ENCODE data around the gene OCA2.

OCA2 gene

GRCh38 chr15:28130651-28131050 lies 31.5 kb upstream of the OCA2 start:
- Histone ChIP-seq H2AFZ (ENCODE audit: low read depth, low read length) (no peak overlapping the region), H3K79me2 (ENCODE audit: low read length) (no peaks in the 10 kb centered on the region), H3K4me3 (ENCODE audit: low read length) (no peak overlapping the region), H4K20me1 (ENCODE audit: insufficient read depth, low read length) (no peaks in the 10 kb centered on the region), H3K27ac (ENCODE audit: low read length) (no peak overlapping the region), H3K9ac (ENCODE audit: low read length) (no peak overlapping the region), H3K36me3 (replicated peaks; ENCODE audit: low read depth, low read length) (peaks cover 4% of the 10 kb centered on the region), H3K4me1 (ENCODE audit: low read length) (peaks cover 15% of the 10 kb centered on the region), H3K27me3 (ENCODE audit: low read depth, low read length) (no peaks in the 10 kb centered on the region), H3K9me3 (ENCODE audit: insufficient read depth, low read length) (no peaks in the 10 kb centered on the region), H3K4me2 (ENCODE audit: low read length) (no peak overlapping the region)
- TF ChIP-seq CTCF (IDR thresholded peaks at IDR 0.05; ENCODE audit: low read depth, low read length), result no peak

DNA sequence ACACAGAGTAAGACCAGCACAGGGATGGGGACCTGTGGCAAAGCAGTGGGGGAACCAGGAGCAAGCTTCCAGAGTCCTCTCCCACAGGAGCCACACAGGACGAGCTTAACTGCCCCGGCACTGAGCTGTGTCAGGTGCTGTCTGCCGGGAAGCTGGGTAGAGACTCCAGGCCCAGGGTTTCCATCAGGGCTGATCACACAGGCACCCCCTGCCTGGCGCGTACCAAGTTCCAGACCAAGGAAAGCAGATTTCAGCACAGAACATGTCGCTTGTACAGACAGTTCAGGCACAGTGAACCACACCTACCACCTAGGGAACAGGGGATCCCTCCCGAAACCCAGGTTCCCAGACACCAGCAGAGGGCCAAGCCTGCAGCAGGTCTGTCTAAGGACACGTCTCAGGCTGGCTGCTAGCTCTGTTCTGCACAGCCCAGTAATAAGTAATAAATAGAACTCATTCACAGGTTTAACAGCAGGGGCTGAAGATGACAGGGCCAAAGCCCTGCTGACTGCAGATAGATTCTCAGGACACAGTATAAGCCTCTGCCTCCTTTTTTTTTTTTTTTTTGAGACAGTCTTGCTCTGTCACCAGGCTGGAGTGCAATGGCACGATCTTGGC lies 30.2 kb upstream of the OCA2 start:
- H3K4me3 ChIP-seq (ENCODE audit: low read length), result no peak overlapping the region
- peaks cover 14% of the 10 kb centered on the region for H3K4me1 ChIP-seq (ENCODE audit: low read length)
- H3K4me2 ChIP-seq (ENCODE audit: low read length), result no peak overlapping the region
- no peaks in the 10 kb centered on the region for H3K9me3 ChIP-seq (ENCODE audit: insufficient read depth, low read length)
- no peak overlapping the region for H3K27ac ChIP-seq (ENCODE audit: low read length)
- H3K79me2 ChIP-seq (ENCODE audit: low read length), result no peaks in the 10 kb centered on the region
- no peak overlapping the region for H2AFZ ChIP-seq (ENCODE audit: low read depth, low read length)
- H3K36me3 ChIP-seq (replicated peaks; ENCODE audit: low read depth, low read length), result peaks cover 4% of the 10 kb centered on the region
- H3K27me3 ChIP-seq (ENCODE audit: low read depth, low read length), result no peaks in the 10 kb centered on the region
- H3K9ac ChIP-seq (ENCODE audit: low read length), result no peak overlapping the region
- TF ChIP-seq EZH2phosphoT487 (IDR thresholded peaks at IDR 0.05; ENCODE audit: low read depth), result no peak
- no peak for TF ChIP-seq CTCF (IDR thresholded peaks at IDR 0.05; ENCODE audit: low read depth, low read length)
- H4K20me1 ChIP-seq (ENCODE audit: insufficient read depth, low read length), result no peaks in the 10 kb centered on the region

DNA sequence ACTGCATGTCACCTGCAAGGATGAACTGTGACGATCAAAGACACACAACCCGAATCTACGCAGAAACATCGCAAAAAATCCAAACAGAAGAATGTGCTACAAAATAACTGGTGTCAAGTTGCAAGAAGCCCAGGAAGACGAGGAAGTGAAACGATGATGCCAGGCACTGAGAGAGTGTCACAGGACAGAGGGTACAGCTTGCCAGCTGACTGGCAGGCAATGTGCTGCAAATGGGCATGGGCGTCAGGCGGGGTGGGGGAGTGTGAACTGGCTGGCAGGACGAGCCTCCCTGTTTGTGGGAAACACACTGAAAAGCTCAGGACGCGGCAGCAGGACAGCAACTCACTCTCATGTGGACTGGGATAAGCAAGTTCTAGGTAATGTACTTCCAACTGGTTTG lies 28.9 kb upstream of the OCA2 start:
- TF ChIP-seq EZH2phosphoT487 (IDR thresholded peaks at IDR 0.05; ENCODE audit: low read depth), result no peak
- no peak for TF ChIP-seq CTCF (IDR thresholded peaks at IDR 0.05; ENCODE audit: low read depth, low read length)

GRCh38 chr15:28127036-28127435 lies 27.9 kb upstream of the OCA2 start:
- Histone ChIP-seq H3K27me3 (ENCODE audit: low read depth, low read length) (no peaks in the 10 kb centered on the region), H4K20me1 (ENCODE audit: insufficient read depth, low read length) (no peaks in the 10 kb centered on the region), H3K9me3 (ENCODE audit: insufficient read depth, low read length) (no peaks in the 10 kb centered on the region), H3K9ac (ENCODE audit: low read length) (no peak overlapping the region), H3K79me2 (ENCODE audit: low read length) (no peaks in the 10 kb centered on the region), H3K4me3 (ENCODE audit: low read length) (no peak overlapping the region), H3K4me1 (ENCODE audit: low read length) (peaks cover 14% of the 10 kb centered on the region), H2AFZ (ENCODE audit: low read depth, low read length) (no peak overlapping the region), H3K36me3 (replicated peaks; ENCODE audit: low read depth, low read length) (peaks cover 4% of the 10 kb centered on the region), H3K4me2 (ENCODE audit: low read length) (no peak overlapping the region), H3K27ac (ENCODE audit: low read length) (no peak overlapping the region)
- TF ChIP-seq CTCF (IDR thresholded peaks at IDR 0.05; ENCODE audit: low read depth, low read length) (no peak), EZH2phosphoT487 (IDR thresholded peaks at IDR 0.05; ENCODE audit: low read depth) (no peak)

More for the DNA sequence above, 28.9 kb upstream of the OCA2 start:
- peak overlapping the region; percentile 35; the same call in 1 of the 2 replicates for H3K4me3 ChIP-seq (ENCODE audit: low read length)
- no peak overlapping the region for H2AFZ ChIP-seq (ENCODE audit: low read depth, low read length)
- H3K36me3 ChIP-seq (replicated peaks; ENCODE audit: low read depth, low read length), result peaks cover 4% of the 10 kb centered on the region
- H3K27me3 ChIP-seq (ENCODE audit: low read depth, low read length), result no peaks in the 10 kb centered on the region
- no peak overlapping the region for H3K9ac ChIP-seq (ENCODE audit: low read length)
- no peaks in the 10 kb centered on the region for H3K79me2 ChIP-seq (ENCODE audit: low read length)
- 0 out of 2 replicates have a peak overlapping the region, but pooled peaks have one; percentile 6 for H3K27ac ChIP-seq (ENCODE audit: low read length)
- H3K9me3 ChIP-seq (ENCODE audit: insufficient read depth, low read length), result no peaks in the 10 kb centered on the region
- peaks cover 14% of the 10 kb centered on the region for H3K4me1 ChIP-seq (ENCODE audit: low read length)
- peak overlapping the region; percentile 83 for H3K4me2 ChIP-seq (ENCODE audit: low read length)
- no peaks in the 10 kb centered on the region for H4K20me1 ChIP-seq (ENCODE audit: insufficient read depth, low read length)
